ENCODE results near the gene TMEM39B. TPM values are rescaled to one million over a fixed set of nuclear protein-coding genes. Genes with fewer than 3 reads are reported as not detected.
"Not testable (repeated sequence)": the region's sequence is repeated elsewhere in the genome, so short reads cannot be mapped to it uniquely, and the experiment has no call there.

TMEM39B gene
- total RNA-seq, 1 donor: 2.9 TPM

- no peaks in the 10 kb centered on the region for H3K27me3 ChIP-seq (ENCODE audit: insufficient read depth, low read length)
- H3K4me3 ChIP-seq (ENCODE audit: low read length): no peak overlapping the region
- H3K4me1 ChIP-seq (ENCODE audit: insufficient read depth, low read length): peaks cover 34% of the 10 kb centered on the region
- no peaks in the 10 kb centered on the region for H3K9me3 ChIP-seq (ENCODE audit: low read depth, low read length)
Measured at GRCh38 chr1:32115496-32115895, 42.8 kb downstream of the TMEM39B start.

GRCh38 chr1:32116531-32116930, 43.8 kb downstream of the TMEM39B start:
- H3K4me3 ChIP-seq (ENCODE audit: low read length): no peak overlapping the region
- peaks cover 34% of the 10 kb centered on the region for H3K4me1 ChIP-seq (ENCODE audit: insufficient read depth, low read length)
- no peaks in the 10 kb centered on the region for H3K27me3 ChIP-seq (ENCODE audit: insufficient read depth, low read length)
- no peaks in the 10 kb centered on the region for H3K9me3 ChIP-seq (ENCODE audit: low read depth, low read length)

- Histone ChIP-seq H3K4me1 (ENCODE audit: insufficient read depth, low read length) (peaks cover 44% of the 10 kb centered on the region), H3K9me3 (ENCODE audit: low read depth, low read length) (no peaks in the 10 kb centered on the region), H3K27me3 (ENCODE audit: insufficient read depth, low read length) (no peaks in the 10 kb centered on the region), H3K4me3 (ENCODE audit: low read length) (no peak overlapping the region)
Measured at GRCh38 chr1:32122151-32122550, 49.4 kb downstream of the TMEM39B start.

GRCh38 chr1:32123361-32123760, 50.6 kb downstream of the TMEM39B start:
- peaks cover 48% of the 10 kb centered on the region for H3K4me1 ChIP-seq (ENCODE audit: insufficient read depth, low read length)
- H3K9me3 ChIP-seq (ENCODE audit: low read depth, low read length); H3K27me3 ChIP-seq (ENCODE audit: insufficient read depth, low read length); H3K4me3 ChIP-seq (ENCODE audit: low read length): not testable (repeated sequence)

- Histone ChIP-seq H3K9me3 (ENCODE audit: low read depth, low read length) (no peaks in the 10 kb centered on the region), H3K4me1 (ENCODE audit: insufficient read depth, low read length) (peaks cover 61% of the 10 kb centered on the region), H3K27me3 (ENCODE audit: insufficient read depth, low read length) (no peaks in the 10 kb centered on the region), H3K4me3 (ENCODE audit: low read length) (no peak overlapping the region)
Measured at GRCh38 chr1:32125313-32125712, 52.6 kb downstream of the TMEM39B start.

- Histone ChIP-seq H3K4me3 (ENCODE audit: low read length) (no peak overlapping the region), H3K27me3 (ENCODE audit: insufficient read depth, low read length) (no peaks in the 10 kb centered on the region), H3K9me3 (ENCODE audit: low read depth, low read length) (no peaks in the 10 kb centered on the region), H3K4me1 (ENCODE audit: insufficient read depth, low read length) (peaks cover 48% of the 10 kb centered on the region)
Measured at GRCh38 chr1:32126770-32127169, 54.0 kb downstream of the TMEM39B start.

GRCh38 chr1:32127409-32128198, 54.9 kb downstream of the TMEM39B start:
- Histone ChIP-seq H3K4me3 (ENCODE audit: low read length) (no peak overlapping the region), H3K9me3 (ENCODE audit: low read depth, low read length) (no peaks in the 10 kb centered on the region), H3K27me3 (ENCODE audit: insufficient read depth, low read length) (no peaks in the 10 kb centered on the region), H3K4me1 (ENCODE audit: insufficient read depth, low read length) (peaks cover 40% of the 10 kb centered on the region)

GRCh38 chr1:32128479-32128878, 55.7 kb downstream of the TMEM39B start:
- no peaks in the 10 kb centered on the region for H3K27me3 ChIP-seq (ENCODE audit: insufficient read depth, low read length)
- H3K4me1 ChIP-seq (ENCODE audit: insufficient read depth, low read length): peaks cover 31% of the 10 kb centered on the region
- no peaks in the 10 kb centered on the region for H3K9me3 ChIP-seq (ENCODE audit: low read depth, low read length)
- H3K4me3 ChIP-seq (ENCODE audit: low read length): no peak overlapping the region

- Histone ChIP-seq H3K4me1 (ENCODE audit: insufficient read depth, low read length) (peaks cover 29% of the 10 kb centered on the region), H3K9me3 (ENCODE audit: low read depth, low read length) (no peaks in the 10 kb centered on the region), H3K4me3 (ENCODE audit: low read length) (no peak overlapping the region), H3K27me3 (ENCODE audit: insufficient read depth, low read length) (no peaks in the 10 kb centered on the region)
Measured at GRCh38 chr1:32128964-32129363, 56.2 kb downstream of the TMEM39B start.

- H3K27me3 ChIP-seq (ENCODE audit: insufficient read depth, low read length); H3K4me1 ChIP-seq (ENCODE audit: insufficient read depth, low read length); H3K4me3 ChIP-seq (ENCODE audit: low read length); H3K9me3 ChIP-seq (ENCODE audit: low read depth, low read length): not testable (repeated sequence)
Measured at GRCh38 chr1:32133950-32134280, 61.2 kb downstream of the TMEM39B start.

GRCh38 chr1:32137111-32137510, 64.4 kb downstream of the TMEM39B start:
- Histone ChIP-seq H3K27me3 (ENCODE audit: insufficient read depth, low read length) (no peaks in the 10 kb centered on the region), H3K4me3 (ENCODE audit: low read length) (no peak overlapping the region), H3K9me3 (ENCODE audit: low read depth, low read length) (no peaks in the 10 kb centered on the region), H3K4me1 (ENCODE audit: insufficient read depth, low read length) (peaks cover 5% of the 10 kb centered on the region)

GRCh38 chr1:32138965-32139364, 66.2 kb downstream of the TMEM39B start:
- Histone ChIP-seq H3K9me3 (ENCODE audit: low read depth, low read length) (no peaks in the 10 kb centered on the region), H3K4me3 (ENCODE audit: low read length) (no peak overlapping the region), H3K4me1 (ENCODE audit: insufficient read depth, low read length) (peaks cover 5% of the 10 kb centered on the region), H3K27me3 (ENCODE audit: insufficient read depth, low read length) (no peaks in the 10 kb centered on the region)

- Histone ChIP-seq H3K4me3 (ENCODE audit: low read length) (no peak overlapping the region), H3K4me1 (ENCODE audit: insufficient read depth, low read length) (peaks cover 5% of the 10 kb centered on the region), H3K27me3 (ENCODE audit: insufficient read depth, low read length) (no peaks in the 10 kb centered on the region), H3K9me3 (ENCODE audit: low read depth, low read length) (no peaks in the 10 kb centered on the region)
Measured at GRCh38 chr1:32142446-32143301, 69.9 kb downstream of the TMEM39B start.

GRCh38 chr1:32143302-32143695, 70.6 kb downstream of the TMEM39B start:
- H3K4me1 ChIP-seq (ENCODE audit: insufficient read depth, low read length); H3K4me3 ChIP-seq (ENCODE audit: low read length); H3K27me3 ChIP-seq (ENCODE audit: insufficient read depth, low read length); H3K9me3 ChIP-seq (ENCODE audit: low read depth, low read length): not testable (repeated sequence)

- Histone ChIP-seq H3K4me3 (ENCODE audit: low read length) (no peak overlapping the region), H3K9me3 (ENCODE audit: low read depth, low read length) (no peaks in the 10 kb centered on the region), H3K27me3 (ENCODE audit: insufficient read depth, low read length) (no peaks in the 10 kb centered on the region), H3K4me1 (ENCODE audit: insufficient read depth, low read length) (peaks cover 5% of the 10 kb centered on the region)
Measured at GRCh38 chr1:32144033-32144432, 71.3 kb downstream of the TMEM39B start.

GRCh38 chr1:32147799-32148198, 75.1 kb downstream of the TMEM39B start:
- H3K9me3 ChIP-seq (ENCODE audit: low read depth, low read length); H3K4me1 ChIP-seq (ENCODE audit: insufficient read depth, low read length); H3K27me3 ChIP-seq (ENCODE audit: insufficient read depth, low read length); H3K4me3 ChIP-seq (ENCODE audit: low read length): not testable (repeated sequence)
